Measurements from ENCODE around the gene PLCH2.

The PLCH2 gene

DNA sequence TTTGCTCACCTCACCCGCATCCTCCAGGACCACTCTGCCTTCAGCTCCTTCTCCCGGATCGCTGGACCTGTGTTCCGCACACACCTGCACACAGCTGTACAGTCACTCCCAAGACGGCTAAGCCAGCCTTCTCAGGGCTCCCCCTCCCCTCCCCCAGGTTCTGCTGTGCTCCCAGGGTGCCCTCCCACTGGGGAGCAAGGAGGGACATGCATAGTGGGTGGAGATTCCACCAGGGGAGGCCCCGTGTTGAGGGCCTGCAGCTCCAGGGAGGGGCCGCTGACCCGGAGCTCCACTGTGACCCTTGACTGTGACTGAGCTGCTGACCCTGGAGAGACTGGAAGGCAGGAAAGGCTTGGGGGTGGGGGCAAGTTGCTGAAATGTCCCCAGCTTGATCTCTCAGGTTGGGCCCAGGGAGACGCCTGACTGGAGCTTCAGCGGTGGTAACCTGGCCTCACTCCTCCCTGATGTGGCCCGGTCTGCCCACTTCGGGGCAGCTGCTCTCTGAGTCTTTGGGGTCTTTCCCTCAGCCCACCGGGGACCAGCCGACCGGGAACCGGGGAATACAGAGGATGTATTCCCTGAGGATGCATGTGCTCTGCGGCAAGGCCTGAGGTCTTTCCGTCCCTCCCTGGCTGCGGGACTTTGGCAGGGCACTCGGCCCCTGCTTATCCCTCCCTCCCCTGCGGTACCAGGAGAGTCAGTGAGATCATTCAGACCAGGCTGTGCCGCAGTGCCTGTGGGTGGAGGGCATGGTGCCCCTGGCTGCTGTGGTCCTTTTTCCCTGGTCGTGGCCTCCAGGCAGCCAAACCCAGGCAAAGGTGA lies 28.6 kb upstream of the PLCH2 start:
- TF ChIP-seq GATA3 (IDR thresholded peaks at IDR 0.05; ENCODE audit: low read depth, low read length) (no peak), GATA2 (IDR thresholded peaks at IDR 0.05; ENCODE audit: low read depth, low read length) (no peak)

DNA sequence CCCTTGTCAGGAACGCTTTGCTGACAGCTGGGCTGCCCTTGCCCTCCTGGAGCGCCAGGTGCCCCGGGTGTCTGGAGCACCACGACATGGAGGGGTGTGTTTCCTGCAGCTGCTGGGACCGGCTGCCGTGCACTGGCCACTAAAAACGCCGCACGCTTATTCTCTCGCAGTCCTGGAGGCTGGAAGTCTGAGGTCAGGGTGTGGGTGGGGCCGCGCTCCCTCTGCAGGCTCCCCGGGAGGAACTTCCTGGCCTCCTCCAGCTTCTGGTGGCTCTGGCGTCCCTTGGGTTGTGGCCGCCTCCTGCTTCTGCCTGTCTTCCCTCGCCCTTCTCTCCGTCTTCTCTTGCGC lies 28.0 kb upstream of the PLCH2 start:
- no peak for TF ChIP-seq GATA3 (IDR thresholded peaks at IDR 0.05; ENCODE audit: low read depth, low read length)
- TF ChIP-seq GATA2 (IDR thresholded peaks at IDR 0.05; ENCODE audit: low read depth, low read length), result no peak

DNA sequence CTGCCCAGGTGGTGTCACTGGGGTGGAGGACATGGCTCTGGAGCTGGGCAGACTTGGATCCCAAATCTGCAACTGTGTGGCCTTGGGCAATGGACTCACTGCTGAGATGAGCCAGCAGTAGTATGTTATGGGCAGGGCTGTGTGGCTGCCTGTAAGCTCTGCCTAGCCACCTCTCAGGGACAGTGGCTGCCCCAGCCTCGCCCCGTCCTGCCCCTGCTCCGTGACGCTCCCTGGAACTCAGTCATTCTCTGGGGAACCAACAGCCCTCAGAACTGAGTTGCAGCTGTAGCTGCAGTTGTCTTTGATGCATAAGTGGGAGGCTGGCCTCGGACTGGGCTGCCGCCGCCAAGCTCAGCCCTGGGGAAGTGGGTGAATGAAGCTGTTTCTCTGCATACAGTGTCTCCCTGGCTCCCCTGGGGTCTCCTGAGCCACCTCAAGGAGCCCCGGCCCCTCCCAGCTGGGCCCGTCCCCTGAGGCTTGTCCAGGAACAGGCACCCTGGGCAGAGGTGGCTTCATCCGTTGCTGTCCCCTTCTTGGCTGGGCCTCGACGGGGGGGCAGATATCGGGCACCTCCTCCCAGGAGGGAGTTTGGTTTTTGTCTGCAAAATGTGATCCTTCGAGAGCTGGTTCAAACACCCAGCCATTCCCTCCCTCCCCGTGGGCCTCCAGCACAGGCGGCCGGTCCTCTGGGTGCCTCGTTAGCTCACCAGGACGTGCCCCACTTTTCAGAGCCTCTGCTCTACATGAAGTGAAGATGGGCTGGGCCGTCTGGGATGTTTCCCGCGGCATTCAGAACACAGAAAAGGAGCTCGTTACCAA lies 26.2 kb upstream of the PLCH2 start:
- TF ChIP-seq GATA3 (IDR thresholded peaks at IDR 0.05; ENCODE audit: low read depth, low read length) (no peak), GATA2 (IDR thresholded peaks at IDR 0.05; ENCODE audit: low read depth, low read length) (no peak)

DNA sequence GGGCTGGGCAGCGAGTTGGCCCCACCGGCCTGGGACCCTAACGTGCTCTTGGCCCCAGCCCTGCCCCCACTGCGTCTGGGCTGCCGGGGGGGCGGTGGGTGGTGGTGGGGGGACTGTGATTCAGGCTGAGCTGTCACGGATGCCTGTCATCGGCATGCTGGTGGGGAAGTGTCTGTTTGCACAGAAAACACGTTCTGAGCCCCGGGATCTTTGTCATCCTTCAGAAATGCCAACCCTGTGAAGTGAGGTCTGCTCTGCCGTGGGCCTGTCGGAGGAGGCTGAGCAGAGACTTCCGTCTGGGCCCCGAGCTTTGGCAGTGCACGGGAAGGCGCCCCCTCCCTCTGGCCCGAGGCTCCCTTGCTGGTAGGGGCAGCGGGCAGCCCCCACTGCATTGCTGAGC lies 24.3 kb upstream of the PLCH2 start:
- no peak for TF ChIP-seq GATA3 (IDR thresholded peaks at IDR 0.05; ENCODE audit: low read depth, low read length)
- TF ChIP-seq GATA2 (IDR thresholded peaks at IDR 0.05; ENCODE audit: low read depth, low read length), result no peak

DNA sequence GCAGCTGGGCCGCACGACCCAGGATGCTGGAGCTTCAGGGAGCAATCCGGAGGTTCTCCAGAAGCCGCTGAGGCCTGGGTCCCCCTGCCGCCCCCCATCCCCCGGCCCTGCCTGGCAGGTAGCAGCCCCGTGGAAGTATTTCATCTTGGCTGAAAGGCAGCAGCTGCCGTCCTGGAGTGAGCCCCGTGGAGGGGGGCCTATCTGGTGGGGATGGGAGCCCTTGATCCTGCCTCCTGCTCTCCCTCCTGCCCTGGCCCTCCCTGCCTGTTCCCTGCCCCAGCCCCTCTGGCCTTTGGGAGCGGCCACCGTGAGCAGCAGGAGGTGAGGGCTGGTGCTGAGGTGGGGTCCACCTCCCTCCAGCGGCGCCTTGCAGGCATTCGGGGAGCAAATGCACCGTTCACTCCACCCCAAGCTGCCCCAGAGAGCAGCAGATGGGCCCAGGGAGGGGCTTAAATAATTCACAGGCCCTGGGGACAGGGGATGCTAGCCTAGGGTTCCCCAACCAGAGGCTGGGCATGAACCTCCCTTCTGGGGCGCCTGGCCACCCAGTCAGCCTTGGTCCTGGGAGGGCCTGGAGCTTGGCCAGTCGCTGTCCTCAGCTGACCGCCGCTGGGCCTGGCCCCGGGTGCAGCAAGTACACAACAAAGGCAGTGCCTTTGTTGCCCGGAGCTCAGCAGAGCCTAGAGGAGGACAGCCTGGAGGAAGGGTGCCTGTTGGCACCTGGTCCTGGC lies 23.7 kb upstream of the PLCH2 start:
- no peak for TF ChIP-seq GATA2 (IDR thresholded peaks at IDR 0.05; ENCODE audit: low read depth, low read length)
- no peak for TF ChIP-seq GATA3 (IDR thresholded peaks at IDR 0.05; ENCODE audit: low read depth, low read length)

DNA sequence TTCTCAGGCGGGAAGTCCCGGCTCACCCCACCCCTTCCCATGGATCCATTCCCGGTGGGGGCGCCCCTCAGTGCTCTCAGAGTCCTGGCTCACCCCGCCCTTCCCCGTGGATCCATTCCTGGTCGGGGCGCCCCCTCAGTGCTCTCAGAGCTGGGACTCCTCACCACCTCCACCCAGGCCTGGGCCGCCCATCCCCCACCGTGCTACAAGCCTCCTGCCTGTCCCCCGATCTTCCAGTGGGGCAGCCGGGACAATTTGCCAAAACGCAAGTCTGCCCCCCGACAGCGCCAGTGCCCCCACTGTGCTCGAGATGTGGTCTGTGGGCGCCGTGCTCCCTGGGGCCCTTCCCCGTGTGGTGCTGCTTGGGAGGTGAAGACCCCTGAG lies 23.2 kb upstream of the PLCH2 start:
- TF ChIP-seq GATA2 (IDR thresholded peaks at IDR 0.05; ENCODE audit: low read depth, low read length) (no peak), GATA3 (IDR thresholded peaks at IDR 0.05; ENCODE audit: low read depth, low read length) (no peak)

DNA sequence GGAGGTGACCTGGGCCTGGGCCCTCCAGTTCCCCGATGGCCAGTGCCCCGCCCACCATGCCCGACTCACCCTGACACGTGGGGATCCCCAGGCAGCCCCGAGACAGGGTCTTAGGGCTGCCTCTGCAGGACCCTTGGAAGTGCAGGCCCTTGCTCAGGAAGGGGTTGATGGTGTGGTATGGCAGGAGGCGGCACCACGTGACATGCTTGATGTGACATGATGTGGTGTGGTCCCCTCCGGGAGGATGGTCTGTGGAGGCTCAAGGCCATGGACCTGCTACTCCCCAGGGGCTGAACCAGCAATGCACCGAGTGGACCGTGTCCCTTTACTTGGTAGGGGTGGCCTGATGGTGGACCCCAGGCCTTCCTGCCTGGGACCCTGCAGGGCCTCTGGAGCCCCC lies 21.9 kb upstream of the PLCH2 start:
- TF ChIP-seq GATA3 (IDR thresholded peaks at IDR 0.05; ENCODE audit: low read depth, low read length), result no peak

DNA sequence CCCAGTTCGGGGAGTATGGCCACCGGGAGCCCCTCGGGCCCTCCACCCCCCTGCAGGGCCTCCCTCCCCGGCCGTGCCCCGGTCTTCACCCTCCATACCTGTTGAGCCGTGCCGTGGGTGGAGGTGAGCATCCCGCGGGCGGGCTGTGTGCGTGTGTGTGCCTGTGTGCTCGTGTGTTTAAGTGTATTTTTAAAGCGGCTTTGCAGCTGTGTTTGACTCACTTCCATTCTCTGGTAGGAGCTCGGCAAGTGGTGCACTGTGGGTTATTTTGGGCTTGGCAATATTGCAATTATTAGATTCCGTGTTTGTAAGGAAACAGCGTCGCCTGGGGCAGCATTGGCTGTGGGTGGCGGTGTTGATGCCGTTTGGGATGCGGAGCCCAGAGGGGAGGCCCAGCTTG lies 20.3 kb upstream of the PLCH2 start:
- TF ChIP-seq GATA2 (IDR thresholded peaks at IDR 0.05; ENCODE audit: low read depth, low read length), result no peak
- TF ChIP-seq GATA3 (IDR thresholded peaks at IDR 0.05; ENCODE audit: low read depth, low read length), result no peak

DNA sequence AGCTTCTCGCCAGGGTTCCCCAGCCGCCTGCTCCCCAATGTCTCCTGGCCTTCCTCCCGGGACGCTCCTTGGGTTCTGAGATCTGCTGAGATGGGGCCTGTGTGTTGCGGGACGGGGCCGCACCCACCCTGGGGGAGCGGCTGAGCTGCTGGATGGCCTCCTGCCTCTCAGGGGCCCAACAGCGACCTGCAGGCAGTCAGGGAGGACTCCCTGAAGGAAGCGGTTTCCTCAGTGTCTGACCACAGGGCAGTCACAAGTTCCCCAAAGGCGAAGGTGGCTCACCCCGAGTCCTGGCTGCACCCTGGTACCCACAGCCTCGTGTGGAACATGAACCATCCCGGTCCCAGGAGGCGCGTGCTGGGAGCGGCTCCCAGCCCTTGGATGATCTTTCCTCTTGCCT lies 18.6 kb upstream of the PLCH2 start:
- TF ChIP-seq GATA2 (IDR thresholded peaks at IDR 0.05; ENCODE audit: low read depth, low read length), result no peak
- no peak for TF ChIP-seq GATA3 (IDR thresholded peaks at IDR 0.05; ENCODE audit: low read depth, low read length)

DNA sequence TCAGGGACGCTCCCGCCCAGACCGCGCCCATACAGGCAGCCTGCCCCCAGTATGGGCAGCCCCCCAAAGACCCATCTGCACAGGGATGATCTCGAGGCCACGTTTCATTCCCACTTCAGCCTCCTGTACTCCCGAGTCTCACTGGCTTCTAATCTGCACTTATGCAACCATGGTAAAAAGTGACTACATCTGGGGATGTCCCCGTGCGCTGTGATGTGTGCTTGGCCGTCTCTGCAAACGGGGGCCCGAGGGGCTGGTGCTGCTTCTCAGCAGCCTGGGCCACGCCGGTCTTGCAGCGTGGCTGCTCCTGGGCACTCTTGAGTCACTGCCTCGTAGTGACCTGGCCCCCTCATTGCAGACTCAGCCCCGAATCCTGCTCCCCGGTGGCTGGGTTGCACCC lies 17.4 kb upstream of the PLCH2 start:
- TF ChIP-seq GATA3 (IDR thresholded peaks at IDR 0.05; ENCODE audit: low read depth, low read length), result no peak
- TF ChIP-seq GATA2 (IDR thresholded peaks at IDR 0.05; ENCODE audit: low read depth, low read length), result no peak

DNA sequence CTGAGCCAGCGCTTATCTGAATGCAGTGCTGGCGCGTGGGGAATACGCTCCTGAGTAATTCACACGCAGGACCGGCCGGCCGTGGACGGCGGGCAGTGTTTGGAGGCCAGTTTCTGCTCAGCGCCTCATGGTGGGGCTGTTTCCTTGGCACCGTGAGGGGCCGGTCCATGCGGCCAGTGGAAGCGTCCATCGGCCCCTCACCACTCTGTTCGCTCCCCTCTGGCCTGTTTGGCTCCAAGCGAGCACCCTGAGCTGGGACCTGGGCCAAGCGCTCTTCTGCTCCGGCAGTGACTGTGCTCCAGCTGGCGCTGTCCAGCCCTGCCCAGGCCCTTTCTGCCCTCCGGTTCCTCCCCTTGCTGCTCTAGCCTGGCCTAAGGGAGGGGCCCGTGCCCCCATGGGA lies 16.3 kb upstream of the PLCH2 start:
- TF ChIP-seq GATA2 (IDR thresholded peaks at IDR 0.05; ENCODE audit: low read depth, low read length), result no peak
- TF ChIP-seq GATA3 (IDR thresholded peaks at IDR 0.05; ENCODE audit: low read depth, low read length), result no peak

DNA sequence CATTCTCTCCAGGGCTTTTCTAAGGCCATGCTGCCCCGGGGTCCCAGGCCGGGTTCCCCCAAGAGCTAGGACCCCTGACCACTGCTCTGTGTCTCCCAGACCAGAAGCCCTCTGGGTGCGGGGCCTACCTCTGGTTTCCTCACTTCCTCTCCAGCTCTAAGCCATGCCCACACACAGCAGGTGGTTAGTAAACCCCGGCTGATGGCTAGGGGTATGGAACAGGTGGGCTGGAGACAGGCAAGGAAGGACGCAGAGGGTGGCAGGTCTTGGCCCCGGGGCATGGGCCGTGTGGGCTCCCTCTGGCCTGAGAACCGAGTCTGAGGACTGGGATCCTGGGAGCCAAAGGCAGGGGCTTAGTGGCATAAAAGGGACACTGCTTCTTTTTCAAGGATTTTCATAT lies 15.9 kb upstream of the PLCH2 start:
- TF ChIP-seq GATA3 (IDR thresholded peaks at IDR 0.05; ENCODE audit: low read depth, low read length) (no peak), GATA2 (IDR thresholded peaks at IDR 0.05; ENCODE audit: low read depth, low read length) (no peak)

DNA sequence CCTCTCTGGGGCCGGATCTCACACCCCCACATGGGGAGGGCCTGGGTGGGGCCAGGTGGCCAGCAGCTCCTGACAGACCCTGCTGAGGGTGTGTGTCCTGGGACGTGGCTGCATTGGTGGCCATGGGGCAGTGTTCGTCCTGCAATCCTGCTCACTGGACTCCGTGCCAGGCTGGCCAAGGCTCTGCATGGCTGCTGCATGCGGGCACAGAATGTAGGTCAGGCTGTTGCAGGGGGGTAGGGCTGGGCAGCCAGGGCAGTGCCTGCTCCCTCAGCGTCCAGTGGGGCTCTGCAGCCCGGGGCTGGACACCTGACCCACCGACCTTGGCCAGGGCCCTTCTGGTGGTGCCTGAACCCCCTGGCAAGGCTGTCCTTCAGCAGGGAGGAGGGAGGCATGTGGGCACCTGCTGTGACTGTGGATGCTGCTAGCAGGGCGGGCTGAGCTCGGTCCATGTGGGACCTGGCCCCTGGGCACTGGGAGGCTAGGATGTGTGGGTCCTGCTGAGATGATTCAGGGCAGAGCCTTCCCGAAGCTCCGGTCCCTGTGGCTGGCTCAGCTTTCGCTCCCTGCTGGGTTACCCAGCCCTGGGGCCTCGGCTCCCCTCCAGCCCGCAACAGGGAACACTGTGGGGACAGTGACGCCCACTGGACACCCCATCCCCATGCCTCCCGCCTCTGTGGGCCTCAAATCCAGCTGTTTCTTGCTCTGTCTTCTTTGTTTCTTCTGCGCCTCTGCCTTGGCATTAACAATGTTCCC lies 14.9 kb upstream of the PLCH2 start:
- TF ChIP-seq GATA2 (IDR thresholded peaks at IDR 0.05; ENCODE audit: low read depth, low read length), result no peak
- no peak for TF ChIP-seq GATA3 (IDR thresholded peaks at IDR 0.05; ENCODE audit: low read depth, low read length)

DNA sequence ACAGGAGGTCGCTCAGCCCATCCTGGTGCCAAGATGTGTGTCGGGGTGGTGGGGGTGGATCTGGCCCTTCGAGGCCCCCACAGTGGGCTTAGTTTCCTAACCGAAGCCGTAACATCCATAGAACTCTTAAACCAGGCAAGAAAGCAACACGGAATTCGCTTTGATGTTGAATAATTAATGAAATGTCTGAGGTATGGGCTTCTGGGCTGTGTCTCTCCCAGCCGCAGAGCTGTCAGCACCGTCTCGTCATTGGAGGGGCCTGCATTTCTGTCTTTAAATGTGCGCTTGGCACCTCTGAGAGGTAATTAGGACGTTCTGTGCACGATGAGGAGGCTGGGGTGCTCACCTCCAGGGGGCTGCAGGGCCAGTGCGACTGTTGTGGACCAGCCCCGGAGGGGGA lies 13.3 kb upstream of the PLCH2 start:
- no peak for TF ChIP-seq GATA3 (IDR thresholded peaks at IDR 0.05; ENCODE audit: low read depth, low read length)
- no peak for TF ChIP-seq GATA2 (IDR thresholded peaks at IDR 0.05; ENCODE audit: low read depth, low read length)

Data from SH-SY5Y (cell line).